ENCODE measurements around the gene CLTA. TPM values are rescaled to one million over a fixed set of nuclear protein-coding genes. Genes with fewer than 3 reads are reported as not detected.

Gene CLTA, protein sequence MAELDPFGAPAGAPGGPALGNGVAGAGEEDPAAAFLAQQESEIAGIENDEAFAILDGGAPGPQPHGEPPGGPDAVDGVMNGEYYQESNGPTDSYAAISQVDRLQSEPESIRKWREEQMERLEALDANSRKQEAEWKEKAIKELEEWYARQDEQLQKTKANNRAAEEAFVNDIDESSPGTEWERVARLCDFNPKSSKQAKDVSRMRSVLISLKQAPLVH
- 294 and 335 TPM in 2 replicates for total RNA-seq

DNA sequence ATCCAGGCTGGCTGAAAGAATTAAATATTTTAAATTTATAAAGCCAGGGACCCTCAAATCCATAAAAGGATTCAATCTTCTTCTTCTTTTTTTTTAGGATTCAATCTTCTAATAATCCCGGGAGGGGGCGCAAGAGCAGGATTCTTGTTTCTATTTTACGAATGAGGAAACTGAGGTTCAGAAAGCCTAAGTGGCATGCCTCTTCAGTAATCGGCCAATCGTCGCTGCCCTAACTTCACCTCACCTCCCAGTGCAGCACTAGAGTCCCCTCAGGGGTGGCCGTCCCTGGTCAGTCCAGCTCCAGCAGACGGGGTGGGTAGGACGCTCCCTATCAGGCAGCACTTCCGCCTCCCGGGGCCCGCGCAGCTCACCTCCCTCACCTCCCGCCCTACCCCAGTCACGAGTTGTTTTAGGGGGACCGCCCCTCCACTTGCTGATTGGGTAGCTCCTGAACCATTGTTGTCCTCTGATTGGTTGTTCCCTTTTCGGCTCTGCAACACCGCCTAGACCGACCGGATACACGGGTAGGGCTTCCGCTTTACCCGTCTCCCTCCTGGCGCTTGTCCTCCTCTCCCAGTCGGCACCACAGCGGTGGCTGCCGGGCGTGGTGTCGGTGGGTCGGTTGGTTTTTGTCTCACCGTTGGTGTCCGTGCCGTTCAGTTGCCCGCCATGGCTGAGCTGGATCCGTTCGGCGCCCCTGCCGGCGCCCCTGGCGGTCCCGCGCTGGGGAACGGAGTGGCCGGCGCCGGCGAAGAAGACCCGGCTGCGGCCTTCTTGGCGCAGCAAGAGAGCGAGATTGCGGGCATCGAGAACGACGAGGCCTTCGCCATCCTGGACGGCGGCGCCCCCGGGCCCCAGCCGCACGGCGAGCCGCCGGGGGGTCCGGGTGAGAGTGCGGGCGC lies at the start of gene CLTA:
Gene CLTA (plus strand): TSS at position 534 of the 902 bp plus-strand sequence. CDS start 136 bp downstream, at position 670.
- Histone ChIP-seq H3K27me3 (ENCODE audit: control insufficient read depth, insufficient read depth, low read length) (no peaks in the 10 kb centered on the region), H3K36me3 (ENCODE audit: control insufficient read depth, insufficient read depth, low read length) (no peaks in the 10 kb centered on the region), H3K4me3 (ENCODE audit: low read depth, low read length) (peak within 1 kb of the TSS; percentile 91)
- FAIRE-seq, result no peak
- DNase-seq (ENCODE audit: low read depth), result peak; percentile 98
- TF ChIP-seq, protein P1, sequence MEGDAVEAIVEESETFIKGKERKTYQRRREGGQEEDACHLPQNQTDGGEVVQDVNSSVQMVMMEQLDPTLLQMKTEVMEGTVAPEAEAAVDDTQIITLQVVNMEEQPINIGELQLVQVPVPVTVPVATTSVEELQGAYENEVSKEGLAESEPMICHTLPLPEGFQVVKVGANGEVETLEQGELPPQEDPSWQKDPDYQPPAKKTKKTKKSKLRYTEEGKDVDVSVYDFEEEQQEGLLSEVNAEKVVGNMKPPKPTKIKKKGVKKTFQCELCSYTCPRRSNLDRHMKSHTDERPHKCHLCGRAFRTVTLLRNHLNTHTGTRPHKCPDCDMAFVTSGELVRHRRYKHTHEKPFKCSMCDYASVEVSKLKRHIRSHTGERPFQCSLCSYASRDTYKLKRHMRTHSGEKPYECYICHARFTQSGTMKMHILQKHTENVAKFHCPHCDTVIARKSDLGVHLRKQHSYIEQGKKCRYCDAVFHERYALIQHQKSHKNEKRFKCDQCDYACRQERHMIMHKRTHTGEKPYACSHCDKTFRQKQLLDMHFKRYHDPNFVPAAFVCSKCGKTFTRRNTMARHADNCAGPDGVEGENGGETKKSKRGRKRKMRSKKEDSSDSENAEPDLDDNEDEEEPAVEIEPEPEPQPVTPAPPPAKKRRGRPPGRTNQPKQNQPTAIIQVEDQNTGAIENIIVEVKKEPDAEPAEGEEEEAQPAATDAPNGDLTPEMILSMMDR (IDR thresholded peaks at IDR 0.05; ENCODE audit: insufficient read depth, low read length, severe bottlenecking), result peak; percentile 49

DNA sequence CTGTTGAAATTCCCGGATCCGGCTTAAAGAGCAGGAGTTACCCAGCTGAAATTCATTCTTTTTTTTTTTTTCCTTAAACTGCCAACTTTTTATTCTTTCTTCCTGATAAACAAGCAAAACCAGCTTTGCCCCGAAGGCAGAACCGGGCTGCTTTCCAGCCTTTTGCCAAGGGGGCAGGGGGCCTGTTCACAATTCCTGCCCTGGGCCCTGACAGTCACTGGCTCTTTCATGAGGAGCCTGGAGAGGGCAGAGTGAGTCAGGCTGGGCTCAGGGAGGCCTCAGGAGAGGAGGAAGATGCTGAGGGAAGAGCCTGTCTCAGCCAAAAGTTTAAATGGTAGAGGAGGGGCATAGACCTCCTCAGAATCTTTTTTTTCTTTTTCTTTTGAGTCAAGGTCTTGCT lies 49.4 kb upstream of the CLTA start:
- FAIRE-seq (no peak), DNase-seq (ENCODE audit: low read depth) (peak; percentile 33)
- Histone ChIP-seq H3K27me3 (ENCODE audit: control insufficient read depth, insufficient read depth, low read length) (peaks cover 9% of the 10 kb centered on the region), H3K4me3 (ENCODE audit: low read depth, low read length) (no peak overlapping the region), H3K36me3 (ENCODE audit: control insufficient read depth, insufficient read depth, low read length) (no peaks in the 10 kb centered on the region)
- TF ChIP-seq, protein P1 (IDR thresholded peaks at IDR 0.05; ENCODE audit: insufficient read depth, low read length, severe bottlenecking), result peak; percentile 23

DNA sequence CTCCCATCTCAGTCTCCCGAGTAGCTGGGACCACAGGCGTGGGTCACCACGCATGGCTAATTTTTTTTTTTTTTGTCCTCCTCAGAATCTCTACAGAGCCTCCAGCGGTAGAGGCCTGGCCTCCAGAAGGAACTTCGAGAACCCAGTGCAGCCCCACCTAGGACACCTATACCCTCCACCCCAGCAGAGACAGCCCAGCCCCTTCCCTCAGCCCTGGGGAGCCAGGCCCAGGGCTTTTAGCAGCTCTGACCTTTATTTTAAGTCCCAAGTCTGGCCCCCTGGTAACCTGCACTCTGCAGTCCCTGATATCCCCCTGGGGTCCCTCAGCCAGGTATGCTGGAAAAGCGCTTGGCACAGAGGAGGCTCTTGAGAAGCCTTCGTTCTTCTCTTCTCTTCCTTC lies 49.0 kb upstream of the CLTA start:
- TF ChIP-seq, protein P1 (IDR thresholded peaks at IDR 0.05; ENCODE audit: insufficient read depth, low read length, severe bottlenecking), result no peak
- H3K27me3 ChIP-seq (ENCODE audit: control insufficient read depth, insufficient read depth, low read length), result peaks cover 9% of the 10 kb centered on the region
- DNase-seq (ENCODE audit: low read depth) (no peak), FAIRE-seq (no peak)
- H3K4me3 ChIP-seq (ENCODE audit: low read depth, low read length), result no peak overlapping the region
- no peaks in the 10 kb centered on the region for H3K36me3 ChIP-seq (ENCODE audit: control insufficient read depth, insufficient read depth, low read length)

DNA sequence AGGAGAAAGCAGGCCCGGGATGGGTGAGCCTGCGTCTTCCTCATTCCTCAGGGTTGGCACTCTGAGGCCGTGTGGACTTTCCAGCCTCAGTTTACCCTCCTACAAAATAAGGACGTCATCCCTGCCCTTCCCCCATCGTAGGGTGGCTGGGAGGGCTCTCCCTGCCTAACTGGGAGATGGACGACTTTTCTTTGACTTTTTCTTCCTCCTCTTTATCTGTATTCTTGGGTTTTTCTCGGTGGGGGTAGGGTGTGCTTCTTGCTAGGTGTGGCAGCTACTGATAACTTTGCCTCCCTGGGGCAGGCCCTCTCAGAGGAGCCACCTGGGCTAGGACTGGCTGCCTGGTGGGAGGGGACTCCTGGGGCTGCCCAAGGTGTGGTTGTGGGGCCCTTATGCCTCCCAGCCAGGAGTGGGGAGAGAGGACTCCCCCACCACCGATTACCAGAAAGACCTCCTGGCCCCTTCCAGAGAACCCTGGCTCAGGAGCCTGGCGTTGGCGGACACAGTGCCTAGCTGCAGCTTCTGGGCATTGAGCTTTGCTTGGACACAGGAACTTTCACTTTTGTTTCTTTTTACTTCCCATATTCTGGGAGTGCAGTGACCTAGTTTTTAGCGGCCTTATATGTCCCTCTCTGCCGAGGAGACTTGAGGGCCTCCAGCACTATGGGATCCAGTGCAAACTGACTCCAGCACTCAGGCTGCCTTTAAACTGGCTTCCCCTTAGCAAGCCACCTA lies 48.0 kb upstream of the CLTA start:
- TF ChIP-seq, protein P1 (IDR thresholded peaks at IDR 0.05; ENCODE audit: insufficient read depth, low read length, severe bottlenecking), result no peak
- H3K36me3 ChIP-seq (ENCODE audit: control insufficient read depth, insufficient read depth, low read length), result no peaks in the 10 kb centered on the region
- H3K27me3 ChIP-seq (ENCODE audit: control insufficient read depth, insufficient read depth, low read length), result peaks cover 2% of the 10 kb centered on the region
- no peak overlapping the region for H3K4me3 ChIP-seq (ENCODE audit: low read depth, low read length)
- DNase-seq (ENCODE audit: low read depth) (no peak), FAIRE-seq (no peak)

DNA sequence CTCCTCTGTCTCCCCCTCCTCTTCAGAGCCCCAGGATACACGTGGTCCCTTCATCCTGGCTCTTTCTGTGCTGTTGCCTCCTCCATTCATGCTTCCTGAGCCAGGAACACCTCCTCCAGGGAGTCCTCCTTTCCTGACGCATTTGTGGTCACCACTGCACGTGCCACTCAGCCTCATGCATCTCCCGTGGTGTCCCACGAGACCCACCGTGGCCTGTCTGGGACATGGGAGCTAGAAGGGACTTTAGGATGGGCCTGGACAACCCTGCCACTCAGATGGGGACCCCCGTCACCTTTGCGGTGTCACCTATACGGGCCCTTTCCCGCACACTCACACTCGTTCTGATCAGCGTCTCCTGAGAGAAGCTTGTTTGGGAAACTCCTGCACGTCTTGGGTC lies 47.5 kb upstream of the CLTA start:
- no peaks in the 10 kb centered on the region for H3K27me3 ChIP-seq (ENCODE audit: control insufficient read depth, insufficient read depth, low read length)
- FAIRE-seq (peak; percentile 36), DNase-seq (ENCODE audit: low read depth) (no peak)
- no peak overlapping the region for H3K4me3 ChIP-seq (ENCODE audit: low read depth, low read length)
- TF ChIP-seq, protein P1 (IDR thresholded peaks at IDR 0.05; ENCODE audit: insufficient read depth, low read length, severe bottlenecking), result no peak
- no peaks in the 10 kb centered on the region for H3K36me3 ChIP-seq (ENCODE audit: control insufficient read depth, insufficient read depth, low read length)
